Measurements from ENCODE around the gene ODAD3.
"Not testable (repeated sequence)": the region's sequence is repeated elsewhere in the genome, so short reads cannot be mapped to it uniquely, and the experiment has no call there.

ODAD3 gene

GRCh38 chr19:11437955-11438354, 3.0 kb upstream of the ODAD3 start:
- DNase-seq (ENCODE audit: low read depth in 2 of 2), result no peak

GRCh38 chr19:11435833-11436313, 952 bp upstream of the ODAD3 start:
- no peak for DNase-seq (ENCODE audit: low read depth in 2 of 2)

GRCh38 chr19:11434703-11435056, 241 bp downstream of the ODAD3 start:
- DNase-seq (ENCODE audit: low read depth in 2 of 2), result no peak

GRCh38 chr19:11433526-11433925, 1.4 kb downstream of the ODAD3 start:
- not testable (repeated sequence) for DNase-seq (ENCODE audit: low read depth in 2 of 2)

GRCh38 chr19:11426656-11427055, 8.3 kb downstream of the ODAD3 start:
- DNase-seq (ENCODE audit: low read depth in 2 of 2), result no peak

GRCh38 chr19:11425719-11426457, 9.0 kb downstream of the ODAD3 start:
- DNase-seq (ENCODE audit: low read depth in 2 of 2), result no peak

DNA sequence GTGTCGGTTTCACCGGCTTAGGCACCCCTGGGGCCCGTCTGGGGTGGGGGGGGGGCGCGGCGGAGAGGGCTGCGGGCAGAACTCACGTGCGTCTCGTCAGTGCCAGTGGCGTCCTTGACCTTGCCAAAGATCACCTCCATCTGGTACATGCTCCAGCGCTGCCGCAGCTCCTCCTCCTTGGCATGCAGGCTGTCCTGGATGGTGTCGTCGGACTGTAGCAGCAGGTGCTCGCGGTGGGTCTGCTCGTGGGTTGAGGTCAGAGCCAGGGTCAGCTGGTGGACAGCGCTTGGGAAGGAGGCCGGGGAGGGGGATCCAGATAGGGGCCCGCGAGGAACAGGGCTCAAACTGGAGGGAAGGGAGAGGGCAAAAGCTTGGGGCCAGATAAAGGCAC, 11.1 kb downstream of the ODAD3 start:
- DNase-seq (ENCODE audit: low read depth in 2 of 2), result no peak

- DNase-seq (ENCODE audit: low read depth in 2 of 2), result no peak
Measured at GRCh38 chr19:11423164-11423790, 11.6 kb downstream of the ODAD3 start.

DNA sequence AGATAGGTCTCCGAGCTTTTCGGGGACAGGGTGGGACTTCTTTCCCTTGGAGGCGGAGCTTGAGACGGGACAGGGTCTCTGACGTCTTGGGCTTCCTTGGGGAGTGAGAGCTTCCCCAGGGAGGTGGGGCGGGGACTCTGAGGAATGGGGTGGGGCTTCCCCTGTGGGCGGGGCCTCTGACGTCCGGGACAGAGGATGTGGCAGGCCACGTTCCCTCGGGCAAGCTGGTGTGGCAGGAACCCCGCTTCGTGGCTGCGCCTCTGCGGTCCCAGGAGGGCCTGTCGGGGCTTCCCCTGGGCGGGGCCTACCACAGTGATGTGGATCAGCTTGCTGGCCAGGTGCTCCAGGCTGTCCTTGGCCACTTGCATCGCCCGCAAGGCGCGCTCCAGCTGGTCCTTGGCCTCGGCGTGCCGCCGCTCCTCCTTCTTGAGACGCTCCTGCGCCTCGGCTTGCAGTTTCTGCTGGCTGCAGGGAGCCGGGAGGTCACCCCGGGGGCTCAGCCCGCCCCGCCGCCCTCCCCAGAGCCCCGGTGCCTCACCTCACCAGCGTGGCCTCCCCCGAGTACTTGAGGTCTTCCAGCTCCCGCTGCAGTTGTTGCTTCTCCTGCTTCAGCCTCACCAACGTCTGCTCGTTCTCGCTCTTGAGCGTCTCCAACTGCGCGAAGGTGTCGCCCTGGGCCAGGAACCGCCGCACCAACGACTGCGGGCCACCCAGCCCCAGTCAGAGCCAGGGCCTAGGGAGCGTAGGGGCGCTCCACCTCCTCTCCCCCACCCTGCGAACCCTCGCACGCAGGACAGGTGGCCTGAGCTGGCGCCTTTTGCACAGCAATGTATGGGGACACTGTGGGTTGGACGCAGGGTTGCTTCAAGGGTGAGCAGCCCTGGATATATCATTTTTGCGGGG, 12.5 kb downstream of the ODAD3 start:
- DNase-seq (ENCODE audit: low read depth in 2 of 2), result peak; percentile 49 to 59

GRCh38 chr19:11421371-11422098, 13.4 kb downstream of the ODAD3 start:
- peak; percentile 30 to 46 for DNase-seq (ENCODE audit: low read depth in 2 of 2)

GRCh38 chr19:11420429-11421370, 14.2 kb downstream of the ODAD3 start:
- no peak for DNase-seq (ENCODE audit: low read depth in 2 of 2)

GRCh38 chr19:11418549-11419506, 16.1 kb downstream of the ODAD3 start, which contains the start of gene RGL3:
RGL3 (minus strand) TSS chr19:11419314; CDS start chr19:11419278, 36 bp downstream.
- DNase-seq (ENCODE audit: low read depth in 2 of 2), result no peak

DNA sequence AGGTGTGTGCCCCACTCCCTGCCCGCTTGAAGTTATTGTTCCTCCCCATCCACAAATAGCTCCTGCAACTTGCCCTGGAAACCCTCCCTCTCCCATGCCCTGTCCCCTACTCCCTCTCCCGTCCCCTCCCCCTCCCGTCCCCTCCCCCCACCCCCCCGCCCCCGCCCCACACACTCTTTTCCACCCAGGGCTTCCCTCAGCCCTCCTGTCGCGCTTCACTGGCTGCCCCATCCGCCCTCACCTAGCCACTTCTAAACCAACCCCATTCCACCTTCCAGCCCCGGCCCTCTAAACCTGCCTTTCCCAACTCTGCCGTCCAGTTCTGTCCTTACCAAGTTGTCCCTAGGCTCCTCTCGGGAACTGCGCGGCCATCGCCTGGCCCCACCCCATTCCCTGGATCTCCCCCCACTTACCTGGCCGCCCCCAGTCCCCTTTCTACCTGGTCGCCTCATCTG, 16.8 kb downstream of the ODAD3 start:
- no peak for DNase-seq (ENCODE audit: low read depth in 2 of 2)

DNA sequence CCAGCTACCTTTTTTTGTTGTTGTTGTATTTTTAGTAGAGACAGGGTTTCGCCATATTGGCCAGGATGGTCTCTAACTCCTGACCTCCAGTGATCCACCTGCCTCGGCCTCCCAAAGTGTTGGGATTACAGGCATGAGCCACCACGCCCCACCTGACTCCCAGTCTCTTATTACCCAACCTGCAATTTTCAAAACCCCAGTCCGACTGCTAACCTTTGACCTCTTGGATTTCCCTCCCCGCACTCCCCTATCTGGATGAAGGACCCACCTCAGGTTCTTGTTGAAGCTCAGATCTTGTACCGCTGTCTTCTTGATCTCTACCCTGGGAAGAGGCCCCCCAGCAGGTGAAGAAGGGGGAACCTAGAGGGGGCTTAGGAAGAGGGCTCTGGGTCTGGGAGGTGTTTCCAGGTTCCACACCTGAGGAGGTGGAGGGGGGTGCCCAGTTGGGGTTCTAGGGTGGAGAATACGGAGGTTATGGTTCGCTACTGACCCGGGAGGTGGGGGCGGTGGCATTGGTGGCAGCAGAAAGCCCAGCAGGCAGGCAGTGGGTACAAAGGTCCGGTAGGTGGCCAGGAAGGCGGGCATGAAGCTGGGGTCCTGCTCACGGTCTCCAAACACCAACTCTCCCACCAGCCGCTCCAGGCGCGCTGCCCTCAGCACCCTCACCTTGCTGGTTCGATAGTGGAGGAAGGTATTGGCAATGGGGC, 18.4 kb downstream of the ODAD3 start:
- no peak for DNase-seq (ENCODE audit: low read depth in 2 of 2)

DNA sequence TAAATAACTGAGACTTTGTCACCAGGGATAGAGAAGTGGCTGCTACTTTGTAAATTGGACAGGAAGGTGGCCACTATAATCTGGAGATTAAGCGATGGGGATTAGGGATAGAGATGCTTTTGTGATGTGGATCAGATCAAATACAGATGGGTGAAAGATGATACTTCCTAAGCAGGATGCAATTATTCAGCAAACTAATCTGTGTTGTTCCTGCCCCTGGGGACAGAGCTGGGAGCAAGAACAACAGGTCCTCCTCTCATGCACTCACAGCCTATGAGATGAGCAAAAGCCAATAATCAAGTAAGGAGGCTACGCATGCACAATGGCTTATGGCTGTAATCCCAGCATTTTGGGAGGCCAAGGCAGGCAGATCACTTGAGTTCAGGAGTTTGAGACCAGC, 20.4 kb downstream of the ODAD3 start:
- no peak for DNase-seq (ENCODE audit: low read depth in 2 of 2)

DNA sequence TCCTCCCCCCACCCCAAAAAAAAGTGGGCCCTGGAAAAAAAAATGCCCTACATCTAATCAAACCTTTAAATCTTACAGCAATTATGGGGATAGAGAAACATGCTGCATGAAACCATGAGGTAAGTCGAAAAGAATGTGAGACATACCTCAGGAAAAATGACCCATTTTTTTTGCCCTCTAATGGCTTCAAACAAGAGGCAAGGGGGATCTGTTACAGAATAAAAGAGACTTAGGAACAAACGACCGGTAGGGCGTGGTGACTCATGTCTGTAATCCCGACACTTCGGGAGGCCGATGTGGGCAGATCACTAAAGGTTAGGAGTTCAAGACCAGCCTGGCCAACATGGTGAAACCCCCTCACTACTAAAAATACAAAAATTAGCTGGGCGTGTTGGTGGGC, 24.2 kb downstream of the ODAD3 start:
- DNase-seq (ENCODE audit: low read depth in 2 of 2), result no peak

GRCh38 chr19:11408591-11408990, 26.3 kb downstream of the ODAD3 start:
- no peak for DNase-seq (ENCODE audit: low read depth in 2 of 2)

- not testable (repeated sequence) for DNase-seq (ENCODE audit: low read depth in 2 of 2)
Measured at GRCh38 chr19:11406703-11407236, 28.2 kb downstream of the ODAD3 start.
